Fibroblast of upper back skin (primary cell): ENCODE measurements around the gene LMO7.
"Not testable (repeated sequence)": the region's sequence is repeated elsewhere in the genome, so short reads cannot be mapped to it uniquely, and the experiment has no call there.

Experiments
- DNase-seq: peaks from one replicate; pipeline ENCODE4 v3.0.0-alpha.2; 2013

The LMO7 gene

GRCh38 chr13:75648446-75648845, 12.3 kb downstream of the LMO7 start:
- no peak for DNase-seq

- DNase-seq, result peak; percentile 77
These were observed 14.9 kb downstream of the LMO7 start for GRCh38 chr13:75651013-75651412.

DNA sequence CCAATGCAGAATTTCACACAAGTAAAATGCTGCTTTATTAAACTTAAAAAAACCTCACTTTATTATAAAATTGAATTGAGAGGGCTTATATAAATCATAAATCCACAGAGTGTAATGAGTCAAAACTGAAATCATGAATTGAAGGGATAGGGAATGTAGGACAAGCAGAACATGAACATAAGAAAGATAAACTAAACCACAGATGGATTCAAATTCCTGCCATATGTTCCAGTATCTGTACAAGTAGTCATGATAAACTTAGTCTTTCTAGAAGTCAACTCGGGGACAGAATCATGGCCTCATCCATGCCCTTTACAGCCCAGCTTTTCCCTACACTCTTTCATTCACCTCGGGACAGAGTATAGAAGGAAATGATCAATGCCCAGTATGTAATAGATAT, 16.6 kb downstream of the LMO7 start:
- DNase-seq, result peak; percentile 35

DNA sequence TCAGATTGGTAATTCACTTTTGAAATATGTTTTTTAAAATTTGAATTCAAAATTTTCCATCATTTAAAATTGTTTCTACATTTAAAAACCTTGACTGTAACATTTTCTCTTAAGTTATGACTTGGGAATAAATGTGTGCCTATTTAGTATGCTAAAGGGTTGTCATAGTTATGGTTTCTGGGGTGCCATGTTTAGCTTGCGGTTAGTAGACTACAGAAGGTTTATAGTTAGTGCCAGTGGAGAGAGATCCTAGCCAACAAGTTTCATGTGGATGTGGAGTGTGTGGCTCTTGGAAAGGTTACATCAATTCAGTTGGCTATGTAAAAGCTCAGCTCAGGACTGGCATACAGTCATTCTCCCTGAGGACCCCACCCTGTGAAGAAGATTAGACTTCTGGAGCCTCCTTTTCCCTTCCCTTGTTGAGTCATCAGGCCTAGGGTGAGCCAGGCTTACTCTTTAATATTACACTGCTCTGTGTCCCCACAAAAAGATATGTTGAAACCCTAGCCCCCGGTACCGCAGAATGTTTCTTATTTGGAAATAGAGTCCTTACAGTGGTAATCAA, 20.4 kb downstream of the LMO7 start:
- DNase-seq, result peak; percentile 37

DNA sequence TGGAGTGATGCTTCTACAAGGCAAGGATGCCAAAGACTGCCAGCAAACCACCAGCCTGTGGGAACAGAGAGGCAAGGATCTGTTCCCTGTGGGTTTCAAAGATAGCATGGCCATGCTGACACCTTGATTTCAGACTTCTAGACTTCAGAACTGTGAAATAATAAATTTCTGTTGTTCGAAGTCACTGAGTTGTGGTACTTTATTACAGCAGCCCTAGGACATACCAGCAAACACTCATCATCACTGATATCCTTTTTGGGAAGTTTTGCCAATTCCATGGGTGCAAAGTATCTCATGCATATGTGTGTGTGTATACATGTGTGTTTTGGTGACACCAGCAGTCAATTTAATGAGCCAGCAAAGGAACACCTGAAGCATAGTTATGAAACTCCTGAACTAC, 21.0 kb downstream of the LMO7 start:
- peak; percentile 39 for DNase-seq

DNA sequence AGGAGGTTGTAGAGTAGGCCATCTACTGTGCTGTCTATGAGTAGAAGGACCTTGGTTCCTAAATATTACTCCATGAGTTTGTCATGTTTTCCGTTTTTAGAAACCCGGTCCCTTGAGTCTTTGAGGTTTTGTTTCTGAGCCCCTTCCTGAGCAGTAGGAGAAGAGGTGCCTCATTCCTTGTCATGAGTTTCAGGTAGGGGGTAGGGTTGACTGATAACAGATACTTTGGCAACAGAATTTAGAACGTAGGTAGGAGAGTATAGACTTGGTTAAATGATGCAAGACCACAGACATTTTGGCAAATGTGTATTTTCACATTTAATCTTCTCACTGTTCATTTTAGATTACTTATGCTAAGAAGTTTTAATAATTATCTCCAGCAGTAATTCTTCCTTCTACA, 24.6 kb downstream of the LMO7 start:
- DNase-seq, result no peak

DNA sequence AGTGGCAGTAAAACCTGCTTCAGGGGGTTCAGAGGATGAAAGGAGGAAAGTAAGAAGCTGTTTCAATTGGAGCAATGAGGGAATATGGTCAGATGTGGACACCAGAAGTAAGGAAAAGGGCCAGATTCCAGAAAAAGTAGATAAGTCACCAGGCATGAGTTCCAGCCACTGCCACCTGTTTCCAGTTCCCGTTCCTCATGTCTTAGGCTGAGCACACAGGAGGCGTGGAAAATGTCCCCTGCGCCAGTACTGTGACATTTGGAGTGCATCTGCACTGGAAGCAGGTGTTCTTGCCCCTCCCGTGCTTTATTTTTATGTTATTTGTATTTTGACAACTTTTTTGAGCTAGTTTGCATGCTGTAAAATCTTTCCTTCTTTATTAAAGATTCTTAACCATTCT, 25.3 kb downstream of the LMO7 start:
- DNase-seq, result no peak

GRCh38 chr13:75666646-75667351, 30.7 kb downstream of the LMO7 start:
- DNase-seq, result peak; percentile 51

- no peak for DNase-seq
These were observed 33.6 kb downstream of the LMO7 start for GRCh38 chr13:75669706-75670105.

- DNase-seq, result no peak
These were observed 34.4 kb downstream of the LMO7 start for GRCh38 chr13:75670496-75670895.

DNA sequence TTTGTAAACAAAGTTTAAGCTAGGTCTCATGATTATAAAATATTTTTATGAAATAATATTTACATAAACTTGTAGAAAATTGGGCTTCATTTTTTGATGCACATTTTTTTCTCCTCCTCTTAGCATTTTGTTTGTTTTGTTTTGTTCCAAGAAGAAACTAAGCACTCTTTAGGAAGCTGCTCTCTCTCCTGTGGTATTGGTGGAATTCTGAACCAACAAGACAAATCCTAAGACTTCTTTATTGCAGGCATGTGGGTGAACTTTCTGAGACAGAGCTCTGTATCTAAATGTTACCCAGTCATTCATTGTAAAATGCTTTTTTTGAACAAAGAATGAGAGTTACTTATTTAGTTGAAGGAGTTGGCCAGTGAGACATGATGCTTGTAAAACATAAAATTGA, 39.3 kb downstream of the LMO7 start:
- no peak for DNase-seq

GRCh38 chr13:75679459-75679858, 43.3 kb downstream of the LMO7 start:
- no peak for DNase-seq

DNA sequence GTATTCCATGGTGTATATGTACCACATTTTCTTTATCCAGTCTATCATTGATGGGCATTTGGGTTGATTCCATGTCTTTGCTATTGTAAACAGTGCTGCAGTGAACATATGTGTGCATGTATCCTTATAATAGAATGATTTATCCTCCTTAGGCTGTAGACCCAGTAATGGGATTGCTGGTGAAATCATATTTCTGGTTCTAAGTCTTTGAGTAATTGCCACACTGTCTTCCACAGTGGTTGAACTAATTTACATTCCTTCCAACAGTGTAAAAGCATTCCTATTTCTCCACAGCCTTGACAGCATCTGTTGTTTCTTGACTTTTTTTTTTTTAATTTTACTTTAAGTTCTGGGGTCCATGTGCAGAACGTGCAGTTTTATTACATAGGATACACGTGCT, 44.1 kb downstream of the LMO7 start:
- DNase-seq, result peak; percentile 63

GRCh38 chr13:75682326-75682725, 46.2 kb downstream of the LMO7 start:
- DNase-seq, result no peak

GRCh38 chr13:75685239-75685697, 49.1 kb downstream of the LMO7 start:
- DNase-seq, result peak; percentile 76

- peak; percentile 57 for DNase-seq
These were observed 51.1 kb downstream of the LMO7 start for GRCh38 chr13:75687150-75687763.

DNA sequence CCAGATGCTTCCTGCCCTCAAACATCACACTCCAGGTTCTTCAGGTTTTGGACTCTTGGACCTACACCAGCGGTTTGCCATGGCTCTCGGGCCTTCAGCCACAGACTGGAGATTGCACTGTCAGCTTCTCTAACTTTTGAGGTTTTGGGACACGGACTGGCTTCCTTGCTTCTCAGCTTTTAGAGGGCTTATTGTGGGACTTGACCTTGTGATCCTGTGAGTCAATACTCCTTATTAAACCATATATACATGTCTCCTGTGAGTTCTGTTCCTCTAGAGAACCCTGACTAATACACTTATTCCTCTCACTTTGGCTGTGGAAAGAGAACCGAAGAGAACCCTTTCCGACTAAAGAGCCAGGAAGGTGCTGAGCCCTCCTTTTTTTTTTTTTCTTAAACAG, 53.6 kb downstream of the LMO7 start:
- no peak for DNase-seq

DNA sequence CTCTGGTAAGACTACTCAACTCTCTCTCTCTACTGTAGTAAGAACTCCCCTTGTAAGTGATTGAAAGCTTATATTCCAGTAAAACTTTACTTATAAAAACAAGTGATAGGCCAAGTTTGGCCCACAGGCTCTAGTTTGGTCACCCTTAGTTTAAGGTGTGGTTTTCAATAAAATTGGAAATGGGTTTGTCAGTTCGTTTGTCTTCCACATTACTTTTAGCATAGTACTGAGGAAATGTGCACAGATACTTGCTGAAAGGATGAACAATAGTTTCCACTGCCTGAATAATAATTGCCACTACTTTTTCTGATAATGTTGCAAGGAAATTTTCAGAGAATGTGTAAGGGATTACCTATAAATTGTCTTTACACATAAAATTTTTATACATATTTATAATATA, 54.5 kb downstream of the LMO7 start:
- no peak for DNase-seq

DNA sequence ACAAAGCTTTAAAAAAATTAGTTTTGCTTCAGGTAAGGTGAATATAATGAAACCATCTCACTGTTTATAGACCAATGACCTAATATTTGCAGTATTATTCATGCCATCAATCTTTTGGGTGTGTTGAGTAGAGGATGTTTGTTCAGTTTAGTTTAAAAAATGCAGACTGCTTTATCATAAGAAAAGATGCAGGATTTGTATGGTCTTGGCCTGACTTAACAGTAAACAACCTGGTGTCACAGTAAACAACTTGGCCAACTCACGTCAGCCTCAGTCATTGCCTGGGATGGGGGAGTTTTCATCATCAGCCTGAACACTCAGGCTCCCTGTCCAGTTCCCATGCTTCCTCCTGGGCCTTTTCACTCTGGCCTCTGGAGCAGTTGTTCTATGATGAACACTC, 55.1 kb downstream of the LMO7 start:
- DNase-seq, result no peak

- no peak for DNase-seq
These were observed 57.1 kb downstream of the LMO7 start for GRCh38 chr13:75693227-75693626.

DNA sequence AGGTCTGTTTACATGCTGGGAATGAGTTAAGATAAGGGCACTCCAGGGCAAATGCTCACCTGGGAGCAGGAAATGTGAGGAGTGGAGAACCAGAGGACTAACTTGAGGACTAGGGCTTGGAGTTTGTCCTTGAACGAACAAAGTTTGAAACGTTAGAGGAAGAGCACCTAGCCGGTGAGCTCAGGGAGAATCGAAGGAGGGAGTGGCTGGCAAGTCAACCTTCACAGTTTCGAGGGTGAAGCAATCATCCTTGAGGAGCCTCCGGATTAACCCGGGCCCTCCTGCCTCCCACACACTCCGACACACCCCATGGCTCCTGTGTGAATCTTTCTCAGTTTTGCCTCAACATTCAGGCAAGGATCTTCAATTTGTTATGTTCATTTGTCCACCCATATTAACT, 58.6 kb downstream of the LMO7 start:
- no peak for DNase-seq

DNA sequence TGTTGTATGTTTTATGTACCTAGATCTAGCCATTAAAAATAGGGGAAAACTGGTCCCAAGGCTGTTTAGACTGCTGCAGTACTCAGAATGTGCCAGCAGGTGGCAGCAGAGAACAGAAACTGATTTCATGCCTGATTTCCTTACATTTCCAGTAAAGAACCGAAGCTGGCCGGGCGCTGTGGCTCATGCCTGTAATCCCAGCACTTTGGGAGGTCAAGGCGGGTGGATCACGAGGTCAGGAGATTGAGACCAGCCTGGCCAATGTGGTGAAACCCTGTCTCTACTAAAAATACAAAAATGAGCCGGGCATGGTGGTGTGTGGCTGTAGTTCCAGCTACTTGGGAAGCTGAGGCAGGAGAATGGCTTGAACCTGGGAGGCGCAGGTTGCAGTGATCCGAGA, 59.8 kb downstream of the LMO7 start:
- DNase-seq, result peak; percentile 69

DNA sequence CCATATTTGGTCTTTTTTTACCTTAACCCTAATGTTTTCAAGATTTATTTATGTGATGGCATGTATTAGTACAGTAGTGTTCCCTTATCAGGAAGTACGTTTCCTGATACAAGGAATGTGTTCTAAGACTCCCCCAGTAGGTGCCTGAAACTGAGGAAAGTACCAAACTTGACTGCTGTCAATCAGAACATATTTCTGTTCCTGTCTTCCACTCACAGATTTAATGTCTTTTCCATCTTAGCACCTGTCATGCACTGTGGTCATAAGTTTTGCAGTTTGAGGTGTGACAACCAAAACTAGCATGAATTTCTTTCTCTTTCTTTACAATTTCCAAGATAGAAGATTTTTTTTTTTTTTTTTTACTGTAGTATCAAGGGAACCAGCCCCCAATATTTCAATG, 62.9 kb downstream of the LMO7 start:
- no peak for DNase-seq

- not testable (repeated sequence) for DNase-seq
These were observed 63.6 kb downstream of the LMO7 start for GRCh38 chr13:75699717-75700116.

DNA sequence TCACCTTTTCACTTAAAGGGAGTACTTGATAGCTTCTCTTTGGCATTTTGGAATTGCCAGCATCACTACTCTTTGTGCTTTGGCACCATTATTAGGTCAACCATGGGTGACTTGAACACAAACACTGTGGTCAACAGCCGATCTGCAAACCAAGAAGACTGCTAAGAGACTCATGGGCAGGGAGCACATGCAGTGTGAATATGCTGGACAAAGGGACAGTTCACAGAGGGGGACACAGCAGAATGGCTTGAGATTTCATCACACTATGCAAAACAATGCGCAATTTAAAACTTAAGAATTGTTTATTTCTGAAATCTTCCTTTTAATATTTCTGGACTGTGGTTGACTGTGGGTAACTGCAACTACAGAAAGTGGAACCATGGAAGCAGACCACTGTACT, 64.4 kb downstream of the LMO7 start:
- no peak for DNase-seq
